B cell (primary cell): ENCODE results near the gene RPL29.

Experiments used
- EZH2 ChIP-seq: IDR thresholded peaks from 2 replicates; pipeline ENCODE4 v1.6.1; 2012; ENCODE audit warnings: borderline replicate concordance, low read depth, mild to moderate bottlenecking, moderate library complexity, low read length; ENCODE audit not compliant: insufficient read depth, poor library complexity, severe bottlenecking
- TF ChIP-seq, protein P1 (sequence below): fragments of 200-600 bp; IDR thresholded peaks from one replicate; pipeline ENCODE4 v1.8.0; 2022; ENCODE audit warnings: antibody characterized with exemption, mild to moderate bottlenecking

DNA sequence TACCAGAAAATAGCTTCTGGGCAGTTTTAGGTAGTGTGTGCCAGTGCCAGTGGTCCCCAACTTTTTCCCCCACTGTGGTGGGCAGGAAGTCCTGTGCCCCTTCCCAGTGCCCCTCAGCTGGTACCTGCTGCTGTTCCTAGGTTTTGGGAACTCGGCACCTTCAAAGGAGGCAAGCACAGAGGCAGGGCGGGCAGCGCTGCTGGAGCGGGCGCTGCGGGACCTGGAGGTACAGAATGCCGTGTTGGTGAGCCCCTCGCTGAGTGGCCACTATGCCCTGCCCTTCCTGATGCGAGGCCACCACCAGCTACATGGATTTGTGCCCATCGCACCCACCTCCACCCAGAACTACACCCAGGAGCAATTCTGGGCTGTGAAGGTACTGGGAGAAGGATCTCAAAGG is 15.4 kb downstream of the RPL29 start:
- TF ChIP-seq, protein P1, sequence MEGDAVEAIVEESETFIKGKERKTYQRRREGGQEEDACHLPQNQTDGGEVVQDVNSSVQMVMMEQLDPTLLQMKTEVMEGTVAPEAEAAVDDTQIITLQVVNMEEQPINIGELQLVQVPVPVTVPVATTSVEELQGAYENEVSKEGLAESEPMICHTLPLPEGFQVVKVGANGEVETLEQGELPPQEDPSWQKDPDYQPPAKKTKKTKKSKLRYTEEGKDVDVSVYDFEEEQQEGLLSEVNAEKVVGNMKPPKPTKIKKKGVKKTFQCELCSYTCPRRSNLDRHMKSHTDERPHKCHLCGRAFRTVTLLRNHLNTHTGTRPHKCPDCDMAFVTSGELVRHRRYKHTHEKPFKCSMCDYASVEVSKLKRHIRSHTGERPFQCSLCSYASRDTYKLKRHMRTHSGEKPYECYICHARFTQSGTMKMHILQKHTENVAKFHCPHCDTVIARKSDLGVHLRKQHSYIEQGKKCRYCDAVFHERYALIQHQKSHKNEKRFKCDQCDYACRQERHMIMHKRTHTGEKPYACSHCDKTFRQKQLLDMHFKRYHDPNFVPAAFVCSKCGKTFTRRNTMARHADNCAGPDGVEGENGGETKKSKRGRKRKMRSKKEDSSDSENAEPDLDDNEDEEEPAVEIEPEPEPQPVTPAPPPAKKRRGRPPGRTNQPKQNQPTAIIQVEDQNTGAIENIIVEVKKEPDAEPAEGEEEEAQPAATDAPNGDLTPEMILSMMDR, result no peak
- TF ChIP-seq EZH2, result no peak
